NAMALWA (cell line): ENCODE results near the gene PDGFRB.

Experiments used
- DNase-seq: peaks from one replicate; pipeline ENCODE4 v3.0.0-alpha.2; 2015; ENCODE audit warnings: low spot score

PDGFRB gene

GRCh38 chr5:150144246-150144801 is 11.3 kb downstream of the PDGFRB start:
- DNase-seq, result no peak

- no peak for DNase-seq
Observed at GRCh38 chr5:150143350-150144245, 12.0 kb downstream of the PDGFRB start.

- DNase-seq, result no peak
Observed at GRCh38 chr5:150142959-150143349, 12.7 kb downstream of the PDGFRB start.

GRCh38 chr5:150142185-150142958 is 13.3 kb downstream of the PDGFRB start:
- DNase-seq, result no peak

GRCh38 chr5:150141544-150142184 is 14.0 kb downstream of the PDGFRB start:
- no peak for DNase-seq

GRCh38 chr5:150140830-150141229 is 14.8 kb downstream of the PDGFRB start:
- DNase-seq, result no peak

GRCh38 chr5:150139334-150139733 is 16.3 kb downstream of the PDGFRB start:
- DNase-seq, result no peak

GRCh38 chr5:150138551-150139265 is 16.9 kb downstream of the PDGFRB start:
- DNase-seq, result no peak

- DNase-seq, result no peak
Observed at GRCh38 chr5:150137997-150138396, 17.6 kb downstream of the PDGFRB start.

- DNase-seq, result no peak
Observed at GRCh38 chr5:150137168-150137957, 18.3 kb downstream of the PDGFRB start.

- no peak for DNase-seq
Observed at GRCh38 chr5:150136305-150137167, 19.1 kb downstream of the PDGFRB start.

- DNase-seq, result no peak
Observed at GRCh38 chr5:150135557-150136304, 19.9 kb downstream of the PDGFRB start.

- DNase-seq, result no peak
Observed at GRCh38 chr5:150134198-150134588, 21.5 kb downstream of the PDGFRB start.

- DNase-seq, result no peak
Observed at GRCh38 chr5:150133581-150134197, 22.0 kb downstream of the PDGFRB start.

- DNase-seq, result no peak
Observed at GRCh38 chr5:150132740-150133139, 22.9 kb downstream of the PDGFRB start.

- DNase-seq, result no peak
Observed at GRCh38 chr5:150131978-150132694, 23.5 kb downstream of the PDGFRB start.

- no peak for DNase-seq
Observed at GRCh38 chr5:150131461-150131860, 24.2 kb downstream of the PDGFRB start.

- DNase-seq, result no peak
Observed at GRCh38 chr5:150130493-150130922, 25.1 kb downstream of the PDGFRB start.
